ENCODE data around the gene PITPNC1. TPM values are rescaled to one million over a fixed set of nuclear protein-coding genes. Genes with fewer than 3 reads are reported as not detected.

PITPNC1 gene
- total RNA-seq, 1 experiment from 2014 or later: 20.8 TPM

DNA sequence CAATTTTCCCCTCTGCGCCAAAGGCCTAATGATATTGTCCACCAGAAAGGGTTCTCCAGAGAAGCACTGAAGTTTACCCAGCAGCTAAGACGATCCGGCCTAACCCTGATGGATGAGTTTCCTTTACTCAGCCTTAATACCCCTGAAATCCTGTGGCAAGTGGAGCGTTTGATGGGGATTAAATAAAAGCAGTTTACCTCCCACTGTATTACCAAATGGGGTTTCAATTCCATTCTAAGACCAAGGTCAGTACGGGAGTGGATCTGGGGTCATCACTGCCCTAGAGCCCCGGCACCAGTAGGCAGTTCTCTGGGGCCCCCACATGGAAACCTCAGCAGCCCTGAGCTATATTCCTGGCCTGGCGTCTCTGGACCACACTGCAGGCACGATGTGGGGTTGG, 243.6 kb downstream of the PITPNC1 start:
- Histone ChIP-seq H3K27me3 (ENCODE audit: control insufficient read depth, insufficient read depth, low read length) (no peaks in the 10 kb centered on the region), H3K4me1 (ENCODE audit: control insufficient read depth, insufficient read depth, low read length) (no peaks in the 10 kb centered on the region), H3K27ac (ENCODE audit: low read length) (no peak overlapping the region), H3K9me3 (ENCODE audit: control insufficient read depth, insufficient read depth, low read depth, low read length) (no peaks in the 10 kb centered on the region), H3K4me3 (ENCODE audit: low read depth in 2 of 2, low read length in 2 of 2) (no peak overlapping the region), H3K36me3 (ENCODE audit: control insufficient read depth, insufficient read depth, low read length) (no peaks in the 10 kb centered on the region)
- CTCF ChIA-PET: interaction anchor here (0.7 kb wide), 1 partner anchor 246 kb away, joined by 3 read pairs; no protein-coding TSS in a partner anchor
- intact Hi-C loops (cut with micrococcal nuclease; ENCODE audit: unreplicated experiment): no loop called here
- BruUV-seq (replicated peaks): no TSS peak
- TF ChIP-seq, protein P1, sequence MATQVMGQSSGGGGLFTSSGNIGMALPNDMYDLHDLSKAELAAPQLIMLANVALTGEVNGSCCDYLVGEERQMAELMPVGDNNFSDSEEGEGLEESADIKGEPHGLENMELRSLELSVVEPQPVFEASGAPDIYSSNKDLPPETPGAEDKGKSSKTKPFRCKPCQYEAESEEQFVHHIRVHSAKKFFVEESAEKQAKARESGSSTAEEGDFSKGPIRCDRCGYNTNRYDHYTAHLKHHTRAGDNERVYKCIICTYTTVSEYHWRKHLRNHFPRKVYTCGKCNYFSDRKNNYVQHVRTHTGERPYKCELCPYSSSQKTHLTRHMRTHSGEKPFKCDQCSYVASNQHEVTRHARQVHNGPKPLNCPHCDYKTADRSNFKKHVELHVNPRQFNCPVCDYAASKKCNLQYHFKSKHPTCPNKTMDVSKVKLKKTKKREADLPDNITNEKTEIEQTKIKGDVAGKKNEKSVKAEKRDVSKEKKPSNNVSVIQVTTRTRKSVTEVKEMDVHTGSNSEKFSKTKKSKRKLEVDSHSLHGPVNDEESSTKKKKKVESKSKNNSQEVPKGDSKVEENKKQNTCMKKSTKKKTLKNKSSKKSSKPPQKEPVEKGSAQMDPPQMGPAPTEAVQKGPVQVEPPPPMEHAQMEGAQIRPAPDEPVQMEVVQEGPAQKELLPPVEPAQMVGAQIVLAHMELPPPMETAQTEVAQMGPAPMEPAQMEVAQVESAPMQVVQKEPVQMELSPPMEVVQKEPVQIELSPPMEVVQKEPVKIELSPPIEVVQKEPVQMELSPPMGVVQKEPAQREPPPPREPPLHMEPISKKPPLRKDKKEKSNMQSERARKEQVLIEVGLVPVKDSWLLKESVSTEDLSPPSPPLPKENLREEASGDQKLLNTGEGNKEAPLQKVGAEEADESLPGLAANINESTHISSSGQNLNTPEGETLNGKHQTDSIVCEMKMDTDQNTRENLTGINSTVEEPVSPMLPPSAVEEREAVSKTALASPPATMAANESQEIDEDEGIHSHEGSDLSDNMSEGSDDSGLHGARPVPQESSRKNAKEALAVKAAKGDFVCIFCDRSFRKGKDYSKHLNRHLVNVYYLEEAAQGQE (IDR thresholded peaks at IDR 0.05; ENCODE audit: insufficient read depth in 1 of 2, low read depth in 2 of 2, low read length in 1 of 2): no peak
- no peak for TF ChIP-seq POLR2AphosphoS5 (IDR thresholded peaks at IDR 0.05; ENCODE audit: low read depth, low read length)
- no peak for TF ChIP-seq SIN3A (IDR thresholded peaks at IDR 0.05; ENCODE audit: borderline replicate concordance, insufficient read depth, low read depth, low read length)
- TF ChIP-seq CTCF (IDR thresholded peaks at IDR 0.05): no peak
- TF ChIP-seq TCF7L2 (IDR thresholded peaks at IDR 0.05; ENCODE audit: low read depth, low read length): no peak
- in situ Hi-C loops (cut with HindIII; ENCODE audit: low pct_unique_long_range_greater_than_20kb, low sequenced_read_pairs): no loop called here
- POLR2A ChIA-PET: no interaction called here
- DNase-seq (ENCODE audit: low read depth, low spot score) (no peak), ATAC-seq (no peak)

- POLR2A ChIA-PET: no interaction called here
- in situ Hi-C loops (cut with HindIII; ENCODE audit: low pct_unique_long_range_greater_than_20kb, low sequenced_read_pairs): no loop called here
- no peak for DNase-seq (ENCODE audit: low read depth, low spot score)
Measured at GRCh38 chr17:67623767-67624166, 246.7 kb downstream of the PITPNC1 start.

More at GRCh38 chr17:67623767-67624166, 246.7 kb downstream of the PITPNC1 start:
- Histone ChIP-seq H3K4me1 (ENCODE audit: control insufficient read depth, insufficient read depth, low read length) (no peaks in the 10 kb centered on the region), H3K27me3 (ENCODE audit: control insufficient read depth, insufficient read depth, low read length) (no peaks in the 10 kb centered on the region), H3K9me3 (ENCODE audit: control insufficient read depth, insufficient read depth, low read depth, low read length) (no peaks in the 10 kb centered on the region), H3K27ac (ENCODE audit: low read length) (no peak overlapping the region), H3K36me3 (ENCODE audit: control insufficient read depth, insufficient read depth, low read length) (no peaks in the 10 kb centered on the region), H3K4me3 (ENCODE audit: low read depth in 2 of 2, low read length in 2 of 2) (no peak overlapping the region)
- BruUV-seq (replicated peaks): no TSS peak
- TF ChIP-seq SIN3A (IDR thresholded peaks at IDR 0.05; ENCODE audit: borderline replicate concordance, insufficient read depth, low read depth, low read length) (no peak), TCF7L2 (IDR thresholded peaks at IDR 0.05; ENCODE audit: low read depth, low read length) (no peak), CTCF (IDR thresholded peaks at IDR 0.05) (no peak), POLR2AphosphoS5 (IDR thresholded peaks at IDR 0.05; ENCODE audit: low read depth, low read length) (no peak)
- TF ChIP-seq, protein P1 (IDR thresholded peaks at IDR 0.05; ENCODE audit: insufficient read depth in 1 of 2, low read depth in 2 of 2, low read length in 1 of 2): no peak
- intact Hi-C loops (cut with micrococcal nuclease; ENCODE audit: unreplicated experiment): no loop called here
- CTCF ChIA-PET: no interaction called here
- no peak for ATAC-seq

Measured in Panc1 (cell line).